HepG2 (cell line): ENCODE data around the gene XPC. TPM values are rescaled to one million over a fixed set of nuclear protein-coding genes. Genes with fewer than 3 reads are reported as not detected.
A peak's percentile ranks its signal among the peaks of the same experiment; 100 is the strongest.

Experiments
- BCL3 ChIP-seq: sonication (generic); formaldehyde crosslinking; IDR thresholded peaks from 2 replicates; pipeline ENCODE4 v1.5.1; 2020; ENCODE audit warnings: mild to moderate bottlenecking, missing genetic modification reagents, moderate library complexity
- CBX1 ChIP-seq: IDR thresholded peaks from one replicate; pipeline ENCODE4 v1.6.1; 2016; ENCODE audit warnings: antibody characterized with exemption, low read depth
- CENPBD1 ChIP-seq: sonication (generic); formaldehyde crosslinking; IDR thresholded peaks from 2 replicates; pipeline ENCODE4 v1.8.0; 2022; ENCODE audit warnings: missing genetic modification reagents, low read depth, mild to moderate bottlenecking, borderline replicate concordance
- FOXA3 ChIP-seq: IDR thresholded peaks from 2 replicates; pipeline ENCODE4 v1.6.1; 2016; ENCODE audit warnings: missing genetic modification reagents, missing compliant biosample characterization
- FUBP1 ChIP-seq: sonication (generic); formaldehyde crosslinking; IDR thresholded peaks from 2 replicates; pipeline ENCODE4 v1.5.1; 2020; ENCODE audit warnings: missing genetic modification reagents, mild to moderate bottlenecking, borderline replicate concordance
- HNRNPLL ChIP-seq: fragments of 200-400 bp; formaldehyde crosslinking; IDR thresholded peaks from 2 replicates; pipeline ENCODE4 v1.6.1; 2017; ENCODE audit warnings: mild to moderate bottlenecking, low read depth, low read length; ENCODE audit not compliant: poor library complexity, severe bottlenecking
- MAF1 ChIP-seq: sonication (generic); formaldehyde crosslinking; IDR thresholded peaks from 2 replicates; pipeline ENCODE4 v1.5.0; 2020; ENCODE audit warnings: missing genetic modification reagents, borderline replicate concordance
- NFKBIZ ChIP-seq: IDR thresholded peaks from 2 replicates; pipeline ENCODE4 v1.6.1; 2018; ENCODE audit warnings: missing genetic modification reagents, missing compliant biosample characterization
- NFRKB ChIP-seq: fragments of 450-650 bp; IDR thresholded peaks from 2 replicates; pipeline ENCODE4 v1.6.1; 2017
- NR1H2 ChIP-seq: sonication (generic); formaldehyde crosslinking; IDR thresholded peaks from 2 replicates; pipeline ENCODE4 v1.8.1; 2022; ENCODE audit warnings: low read depth, missing genetic modification reagents, borderline replicate concordance
- NR2F2 ChIP-seq: IDR thresholded peaks from 2 replicates; pipeline ENCODE4 v1.6.1; 2012; ENCODE audit warnings: low read depth, inconsistent platforms, borderline replicate concordance
- POLR2A ChIP-seq, 2 experiments: IDR thresholded peaks; 2 replicates each; pipeline ENCODE4 v1.6.1; 2011; ENCODE audit warnings: low read depth in 2 of 2, low read length in 2 of 2, mild to moderate bottlenecking in 1 of 2, moderate library complexity in 1 of 2; ENCODE audit not compliant: insufficient read depth in 1 of 2
- RAD21 ChIP-seq: fragments of 450-650 bp; formaldehyde crosslinking; IDR thresholded peaks from 2 replicates; pipeline ENCODE4 v1.5.0; 2020; ENCODE audit warnings: mild to moderate bottlenecking
- RORA ChIP-seq: sonication (generic); formaldehyde crosslinking; IDR thresholded peaks from 2 replicates; pipeline ENCODE4 v1.5.0; 2020; ENCODE audit warnings: mild to moderate bottlenecking, missing genetic modification reagents, moderate library complexity
- TCF7 ChIP-seq: sonication (generic); IDR thresholded peaks from 2 replicates; pipeline ENCODE4 v1.6.1; 2016; ENCODE audit warnings: antibody characterized with exemption, low read depth
- TMF1 ChIP-seq: sonication (generic); formaldehyde crosslinking; IDR thresholded peaks from 2 replicates; pipeline ENCODE4 v1.8.1; 2022; ENCODE audit warnings: low read depth, missing genetic modification reagents
- TSC22D2 ChIP-seq: sonication (generic); formaldehyde crosslinking; IDR thresholded peaks from 2 replicates; pipeline ENCODE4 v1.5.1; 2020; ENCODE audit warnings: missing genetic modification reagents, mild to moderate bottlenecking, borderline replicate concordance
- XRCC5 ChIP-seq: fragments of 200-400 bp; formaldehyde crosslinking; optimal IDR thresholded peaks from 2 replicates; pipeline ENCODE3; 2017; ENCODE audit warnings: mild to moderate bottlenecking, low read length
- ZBTB25 ChIP-seq: IDR thresholded peaks from 2 replicates; pipeline ENCODE4 v1.6.1; 2018; ENCODE audit warnings: missing genetic modification reagents
- ZBTB49 ChIP-seq: sonication (generic); formaldehyde crosslinking; IDR thresholded peaks from 2 replicates; pipeline ENCODE4 v1.4.0; 2020; ENCODE audit warnings: missing genetic modification reagents, borderline replicate concordance
- ZNF12 ChIP-seq: sonication (generic); formaldehyde crosslinking; IDR thresholded peaks from 2 replicates; pipeline ENCODE4 v1.5.0; 2020; ENCODE audit warnings: missing genetic modification reagents
- ZNF430 ChIP-seq: sonication (generic); formaldehyde crosslinking; IDR thresholded peaks from 2 replicates; pipeline ENCODE4 v1.9.0; 2021; ENCODE audit warnings: mild to moderate bottlenecking, missing genetic modification reagents
- ZNF7 ChIP-seq: IDR thresholded peaks from 2 replicates; pipeline ENCODE4 v1.6.1; 2016; ENCODE audit warnings: missing biosample characterization, missing genetic modification reagents
- ZNF850 ChIP-seq: sonication (generic); formaldehyde crosslinking; conservative IDR thresholded peaks from 2 replicates; pipeline ENCODE4 v1.9.0; 2021; ENCODE audit warnings: mild to moderate bottlenecking, missing genetic modification reagents
- polyA plus RNA-seq, 8 experiments: library from polyadenylated mRNA; depleted of rRNA in 3 of 8; stranded (reverse) in 7 of 8; unstranded in 1 of 8; fragments of >200 nt; fragmentation: Illumina TruSeq in 4 of 8; extraction: Trizol in 4 of 8; gene quantifications; 2 replicates each; pipeline versions ENCODE4 v1.2.1 to v1.2.3, GENCODE V29; 2011 to 2016; ENCODE audit warnings: low read depth in 4 of 8, missing spikeins in 1 of 8, mixed read lengths in 1 of 8; ENCODE audit not compliant: insufficient read depth in 1 of 8
- total RNA-seq, 5 experiments: library from RNA; depleted of rRNA; stranded (reverse); fragments of >200 nt; fragmentation: Illumina TruSeq; extraction: Trizol; gene quantifications; 2 replicates each; pipeline ENCODE4 v1.2.3, GENCODE V29; 2016; ENCODE audit warnings: low read depth in 1 of 5

The XPC gene
- total and polyA plus RNA-seq, 2 of the 13 experiments (the other 11 are each of a cell fraction or from before 2014, with no cell fraction given): 9.4 to 24.1 TPM

GRCh38 chr3:14125193-14126016 is 53.0 kb downstream of the XPC start (continued):
- TF ChIP-seq NR1H2 (CRISPR knock-in tag) (no peak), XRCC5 (no peak), CENPBD1 (CRISPR knock-in tag) (no peak), CBX1 (no peak), ZNF7 (CRISPR knock-in tag) (no peak), TMF1 (CRISPR knock-in tag) (no peak; the same call in 1 of the 2 replicates), ZNF12 (CRISPR knock-in tag) (0 out of 2 replicates have a peak, but pooled peaks have one; percentile 44), ZBTB25 (CRISPR knock-in tag) (no peak), TCF7 (no peak), NR2F2 (no peak), MAF1 (CRISPR knock-in tag) (no peak; the same call in 1 of the 2 replicates), ZNF430 (CRISPR knock-in tag) (no peak; the same call in none of the 2 replicates), NFKBIZ (CRISPR knock-in tag) (peak; percentile 67; the same call in 1 of the 2 replicates), HNRNPLL (no peak), RAD21 (CRISPR knock-in tag) (no peak), FUBP1 (CRISPR knock-in tag) (no peak), FOXA3 (no peak), NFRKB (no peak), BCL3 (CRISPR knock-in tag) (no peak; the same call in 1 of the 2 replicates), ZNF850 (no peak), POLR2A (IDR thresholded peaks at IDR 0.05; ENCODE audit: insufficient read depth in 1 of 2, low read depth in 2 of 2, low read length in 2 of 2) (no peak), RORA (CRISPR knock-in tag) (no peak), ZBTB49 (CRISPR knock-in tag) (no peak), TSC22D2 (CRISPR knock-in tag) (no peak)
